Bronchial epithelial cell (primary cell): ENCODE measurements around the gene KCNJ4. TPM values are rescaled to one million over a fixed set of nuclear protein-coding genes. Genes with fewer than 3 reads are reported as not detected.
"Not testable (repeated sequence)": the region's sequence is repeated elsewhere in the genome, so short reads cannot be mapped to it uniquely, and the experiment has no call there.

Experiments
- DNase-seq: peaks from one replicate; pipeline ENCODE4 v3.0.0-alpha.2; 2010; ENCODE audit warnings: low read depth
- FAIRE-seq: peaks from 2 replicates; lab custom pipeline; 2011; peaks lifted over from hg19 to GRCh38; lab: Jason Lieb, UNC
- H3K27me3 ChIP-seq: 2 replicates; pipeline ENCODE4 v1.5.1; 2011; ENCODE audit warnings: low read length; ENCODE audit not compliant: control insufficient read depth, insufficient read depth
- H3K36me3 ChIP-seq: 2 replicates; pipeline ENCODE4 v1.5.1; 2011; ENCODE audit warnings: low read length; ENCODE audit not compliant: control insufficient read depth, insufficient read depth
- H3K4me3 ChIP-seq: 2 replicates; pipeline ENCODE4 v1.5.1; 2011; ENCODE audit warnings: mild to moderate bottlenecking, low read depth, low read length, control low read depth
- total RNA-seq: library from RNA; depleted of rRNA; stranded (reverse); fragments of >200 nt; gene quantifications from 2 replicates; pipeline ENCODE4 v1.2.1, GENCODE V29; 2014
- TF ChIP-seq, protein P1 (sequence below): IDR thresholded peaks from 2 replicates; pipeline ENCODE4 v1.5.1; 2011; ENCODE audit warnings: mild to moderate bottlenecking, moderate library complexity, low read length, control low read depth, inconsistent platforms; ENCODE audit not compliant: insufficient read depth, severe bottlenecking

The KCNJ4 gene
- total RNA-seq, 1 donor from 2014 or later = not detected

DNA sequence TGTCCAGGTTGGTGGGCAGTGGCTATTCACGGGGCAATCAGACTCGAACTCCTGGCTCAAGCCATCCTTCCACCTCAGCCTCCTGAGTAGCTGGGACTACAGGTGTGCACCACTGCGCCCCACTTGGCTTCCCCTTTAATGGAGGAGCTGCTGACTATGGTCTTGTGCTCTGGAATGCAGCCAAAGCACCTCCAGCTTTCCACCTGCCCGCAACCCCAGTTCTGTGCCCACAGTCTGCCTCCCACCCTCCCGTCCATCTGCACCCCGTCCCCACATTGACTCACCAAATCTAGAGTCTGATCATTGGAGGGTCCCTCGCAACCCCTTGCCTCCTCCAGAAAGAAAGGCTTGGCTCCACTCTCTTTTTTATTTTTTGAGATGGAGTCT, 41.0 kb downstream of the KCNJ4 start:
- Histone ChIP-seq H3K4me3 (no peak overlapping the region), H3K27me3 (peaks cover 3% of the 10 kb centered on the region), H3K36me3 (no peaks in the 10 kb centered on the region)
- FAIRE-seq (no peak), DNase-seq (no peak)
- TF ChIP-seq, protein P1, sequence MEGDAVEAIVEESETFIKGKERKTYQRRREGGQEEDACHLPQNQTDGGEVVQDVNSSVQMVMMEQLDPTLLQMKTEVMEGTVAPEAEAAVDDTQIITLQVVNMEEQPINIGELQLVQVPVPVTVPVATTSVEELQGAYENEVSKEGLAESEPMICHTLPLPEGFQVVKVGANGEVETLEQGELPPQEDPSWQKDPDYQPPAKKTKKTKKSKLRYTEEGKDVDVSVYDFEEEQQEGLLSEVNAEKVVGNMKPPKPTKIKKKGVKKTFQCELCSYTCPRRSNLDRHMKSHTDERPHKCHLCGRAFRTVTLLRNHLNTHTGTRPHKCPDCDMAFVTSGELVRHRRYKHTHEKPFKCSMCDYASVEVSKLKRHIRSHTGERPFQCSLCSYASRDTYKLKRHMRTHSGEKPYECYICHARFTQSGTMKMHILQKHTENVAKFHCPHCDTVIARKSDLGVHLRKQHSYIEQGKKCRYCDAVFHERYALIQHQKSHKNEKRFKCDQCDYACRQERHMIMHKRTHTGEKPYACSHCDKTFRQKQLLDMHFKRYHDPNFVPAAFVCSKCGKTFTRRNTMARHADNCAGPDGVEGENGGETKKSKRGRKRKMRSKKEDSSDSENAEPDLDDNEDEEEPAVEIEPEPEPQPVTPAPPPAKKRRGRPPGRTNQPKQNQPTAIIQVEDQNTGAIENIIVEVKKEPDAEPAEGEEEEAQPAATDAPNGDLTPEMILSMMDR = no peak

DNA sequence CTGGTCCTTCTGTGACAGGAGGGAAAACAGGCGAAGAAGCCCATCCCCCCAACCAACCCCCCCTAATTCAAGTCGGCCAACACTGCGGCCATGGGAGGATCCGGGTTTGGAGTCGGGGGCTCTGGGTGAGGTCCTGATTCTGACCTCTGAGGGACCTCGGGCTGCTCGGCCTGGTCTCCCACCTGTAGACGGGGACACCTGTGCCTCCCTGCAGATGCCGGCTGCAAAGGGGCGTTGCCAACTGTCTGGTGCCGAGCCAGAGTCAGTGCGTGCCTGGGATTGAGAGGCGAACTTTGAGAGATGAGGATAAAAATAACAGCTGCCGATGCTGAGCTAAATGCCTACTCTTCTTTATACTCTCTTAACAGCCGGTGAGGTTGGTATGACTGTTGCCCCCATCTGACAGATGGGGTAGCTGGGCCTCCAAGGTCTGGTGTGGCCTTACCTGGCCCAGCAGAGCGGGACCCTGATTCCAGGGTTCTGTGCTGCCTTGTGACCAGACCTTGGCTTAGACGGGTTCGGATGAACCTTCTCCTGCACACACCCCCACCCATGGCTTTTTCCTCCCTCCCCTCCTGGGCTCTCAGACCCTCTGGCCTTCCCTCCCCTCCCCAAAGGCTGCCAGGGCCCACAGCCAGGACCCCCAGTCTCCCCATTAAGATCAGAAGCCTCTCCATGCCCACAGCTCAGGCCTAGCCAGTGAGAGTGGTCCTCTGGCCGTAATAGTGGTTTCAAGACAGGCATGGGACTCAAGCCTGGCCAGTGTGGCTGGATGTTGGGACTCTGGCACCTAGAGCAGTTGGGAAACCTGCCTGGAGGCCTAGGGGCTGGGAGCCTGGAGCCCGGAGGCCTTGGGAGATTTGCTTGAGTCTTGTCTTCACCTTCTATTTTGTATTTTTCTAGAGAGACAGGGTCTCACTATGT, 41.7 kb downstream of the KCNJ4 start:
- Histone ChIP-seq H3K27me3 (peaks cover 3% of the 10 kb centered on the region), H3K4me3 (no peak overlapping the region), H3K36me3 (no peaks in the 10 kb centered on the region)
- FAIRE-seq (no peak), DNase-seq (no peak)
- TF ChIP-seq, protein P1 = no peak

DNA sequence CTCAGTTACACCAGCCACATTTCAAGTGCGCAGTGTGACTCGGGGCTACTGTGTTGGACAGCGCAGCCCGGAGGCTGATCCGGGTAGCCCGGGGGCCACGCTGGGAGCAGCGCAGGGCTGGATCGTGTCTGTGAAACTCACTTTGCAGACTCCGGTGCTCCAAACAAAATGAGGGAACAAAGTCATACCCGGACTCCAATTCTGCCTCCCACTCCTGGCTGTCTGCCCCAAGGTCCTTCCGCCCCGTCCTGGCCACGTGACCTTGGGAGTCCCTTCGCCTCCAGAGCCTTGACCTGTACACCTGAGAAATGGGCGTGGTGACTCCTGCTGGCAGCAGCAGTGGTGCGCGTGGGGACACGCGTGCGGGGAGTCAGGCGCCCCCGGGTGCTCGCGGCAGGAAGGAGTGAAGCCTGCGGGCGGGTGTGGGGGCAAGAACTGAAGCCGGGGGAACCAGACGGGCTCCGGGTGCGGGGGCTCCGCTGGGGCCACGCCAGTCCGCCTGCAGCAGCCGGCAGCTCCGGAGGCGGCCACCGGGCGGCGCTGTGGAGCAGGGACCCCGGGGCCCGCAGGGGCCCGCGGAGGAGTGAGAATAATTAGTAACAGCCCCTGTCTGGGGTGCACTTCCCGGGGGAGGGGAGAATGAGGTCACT, 42.4 kb downstream of the KCNJ4 start:
- TF ChIP-seq, protein P1 = peak; percentile 82
- Histone ChIP-seq H3K36me3 (no peaks in the 10 kb centered on the region), H3K4me3 (no peak overlapping the region), H3K27me3 (peaks cover 3% of the 10 kb centered on the region)
- DNase-seq = no peak
- FAIRE-seq = no peak

DNA sequence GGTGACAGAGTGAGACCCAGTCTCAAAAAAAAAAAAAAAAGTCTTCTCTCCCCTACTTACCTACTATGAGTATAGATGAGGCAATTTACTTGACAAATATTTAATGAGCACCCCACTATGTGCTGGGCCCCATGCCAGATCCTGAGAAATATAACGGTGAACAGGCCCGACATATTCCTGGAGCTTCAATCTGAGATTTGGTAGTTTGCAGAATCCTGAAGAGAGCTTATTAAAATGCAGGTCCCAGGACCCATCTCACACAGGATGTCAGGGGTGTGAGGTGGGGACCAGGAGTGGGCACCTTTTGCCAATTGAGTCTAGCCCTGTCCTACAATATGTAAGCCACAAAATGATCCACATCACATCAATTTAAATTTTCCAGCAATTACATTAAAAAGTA, 44.0 kb downstream of the KCNJ4 start:
- Histone ChIP-seq H3K36me3 (no peaks in the 10 kb centered on the region), H3K4me3 (no peak overlapping the region), H3K27me3 (peaks cover 3% of the 10 kb centered on the region)
- DNase-seq (no peak), FAIRE-seq (no peak)
- TF ChIP-seq, protein P1 = no peak

DNA sequence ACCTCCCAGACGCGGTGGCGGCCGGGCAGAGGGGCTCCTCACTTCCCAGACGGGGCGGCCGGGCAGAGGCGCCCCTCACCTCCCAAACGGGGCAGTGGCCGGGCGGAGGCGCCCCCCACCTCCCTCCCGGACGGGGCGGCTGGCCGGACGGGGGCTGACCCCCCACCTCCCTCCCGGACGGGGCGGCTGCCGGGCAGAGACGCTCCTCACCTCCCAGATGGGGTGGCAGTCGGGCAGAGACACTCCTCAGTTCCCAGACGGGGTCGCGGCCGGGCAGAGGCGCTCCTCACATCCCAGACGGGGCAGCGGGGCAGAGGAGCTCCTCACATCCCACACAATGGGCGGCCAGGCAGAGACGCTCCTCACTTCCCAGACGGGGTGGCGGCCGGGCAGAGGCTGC, 45.1 kb downstream of the KCNJ4 start:
- not testable (repeated sequence) for FAIRE-seq, H3K4me3 ChIP-seq, H3K27me3 ChIP-seq, H3K36me3 ChIP-seq, DNase-seq

DNA sequence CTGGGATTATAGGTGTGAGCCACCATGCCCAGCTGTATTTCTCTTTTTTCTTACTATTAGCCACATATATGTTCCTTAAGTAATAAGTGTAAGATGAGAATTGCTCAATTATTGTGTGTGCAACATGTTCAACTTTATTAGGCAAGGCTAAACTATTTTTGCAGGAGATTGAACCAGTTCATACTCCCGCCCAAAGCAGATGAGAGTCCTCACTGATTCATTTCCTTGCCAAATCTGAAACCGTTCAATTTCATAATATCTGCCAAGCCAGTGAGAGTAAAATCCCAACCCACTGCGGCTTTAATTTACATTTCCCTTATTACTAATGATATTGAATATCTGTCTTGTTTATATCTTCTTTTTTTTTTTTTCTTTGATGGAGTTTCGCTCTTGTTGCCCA, 48.4 kb downstream of the KCNJ4 start:
- TF ChIP-seq, protein P1 = no peak
- Histone ChIP-seq H3K4me3 (no peak overlapping the region), H3K36me3 (no peaks in the 10 kb centered on the region), H3K27me3 (no peaks in the 10 kb centered on the region)
- FAIRE-seq (no peak), DNase-seq (peak; percentile 29)
